ELR (cell line): ENCODE results near the gene TUBGCP5.

ENCODE experiments used
- DNase-seq: peaks from one replicate; pipeline ENCODE4 v3.0.0-alpha.2; 2015; ENCODE audit warnings: low read depth

TUBGCP5 gene

DNA sequence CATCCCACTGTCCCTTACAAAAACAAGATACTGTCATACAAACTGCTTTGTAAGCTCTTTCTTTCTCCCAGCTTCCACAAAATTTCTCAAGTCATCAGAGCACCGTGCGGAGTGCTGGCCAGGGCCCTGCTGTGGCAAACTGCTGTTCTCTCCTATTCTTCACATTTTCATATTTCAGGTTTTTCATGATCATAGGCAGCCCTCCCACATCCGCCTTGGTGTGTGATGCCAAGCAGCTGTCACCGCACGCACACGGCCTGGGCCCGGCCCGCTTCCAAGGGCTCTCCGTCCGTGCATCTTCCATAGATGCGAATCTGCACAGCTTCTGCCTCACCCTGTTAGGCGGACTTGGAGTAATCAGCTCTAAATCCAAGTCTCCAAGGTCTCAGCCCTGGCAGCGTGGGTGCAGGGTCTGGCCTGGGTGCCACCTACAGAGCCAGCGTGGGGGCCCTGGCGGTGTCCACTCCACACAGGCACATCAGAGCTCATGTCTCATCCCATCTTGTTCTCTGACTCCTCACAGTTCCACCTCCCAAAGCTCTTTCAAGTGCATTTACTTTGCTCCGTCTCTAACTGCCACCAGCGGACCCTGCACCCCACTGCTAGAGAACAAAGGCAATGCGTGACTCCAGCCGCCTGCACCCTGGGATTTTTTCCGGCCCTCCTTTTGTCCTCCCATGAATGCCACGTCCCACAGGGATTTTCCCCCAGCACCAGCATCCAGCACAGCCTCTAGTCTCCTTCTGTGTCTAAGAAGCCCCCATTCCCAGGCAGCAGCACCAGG lies 86.4 kb downstream of the TUBGCP5 start:
- no peak for DNase-seq

DNA sequence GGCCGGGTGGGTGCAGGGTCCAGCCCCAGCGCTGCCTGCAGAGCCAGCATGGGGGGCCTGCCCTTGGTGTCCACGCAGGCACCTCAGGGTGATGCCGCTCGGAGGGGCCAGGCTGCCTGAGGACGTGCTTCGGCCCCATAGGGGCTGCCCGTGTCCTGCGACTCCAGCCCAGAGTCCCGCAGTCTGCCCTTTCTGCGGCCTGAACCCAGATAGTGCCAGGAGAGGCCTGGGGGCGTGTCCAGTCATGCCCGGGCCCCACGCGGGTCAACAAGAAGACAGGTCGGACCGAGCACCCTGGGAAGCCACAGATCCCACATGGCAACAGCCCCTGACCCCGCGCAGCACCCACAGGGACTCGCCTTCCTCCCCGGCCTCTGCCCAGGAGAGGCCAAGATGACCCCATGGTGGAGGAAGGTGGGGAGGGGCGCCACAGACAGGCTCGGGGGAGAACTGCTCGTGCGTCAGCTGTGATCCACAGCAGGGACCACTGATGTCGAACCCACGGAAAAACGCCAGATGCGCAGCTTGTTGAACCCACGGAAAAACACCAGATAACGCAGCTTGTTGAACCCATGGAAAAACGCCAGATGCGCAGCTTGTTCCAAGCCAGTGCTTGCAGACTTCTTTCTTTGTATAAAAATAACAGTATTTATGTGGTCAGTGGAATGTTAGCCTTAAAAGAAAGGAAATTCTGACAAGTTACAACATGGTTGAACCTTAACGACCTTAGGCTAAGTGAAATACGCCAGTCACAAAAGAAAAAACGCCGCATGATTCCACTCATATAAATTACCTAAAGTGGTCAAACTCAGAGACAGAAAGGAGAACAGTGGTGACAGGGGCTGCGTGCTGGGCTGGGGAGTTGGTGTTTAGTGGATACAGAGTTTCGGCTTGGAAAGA lies 87.7 kb downstream of the TUBGCP5 start:
- no peak for DNase-seq

DNA sequence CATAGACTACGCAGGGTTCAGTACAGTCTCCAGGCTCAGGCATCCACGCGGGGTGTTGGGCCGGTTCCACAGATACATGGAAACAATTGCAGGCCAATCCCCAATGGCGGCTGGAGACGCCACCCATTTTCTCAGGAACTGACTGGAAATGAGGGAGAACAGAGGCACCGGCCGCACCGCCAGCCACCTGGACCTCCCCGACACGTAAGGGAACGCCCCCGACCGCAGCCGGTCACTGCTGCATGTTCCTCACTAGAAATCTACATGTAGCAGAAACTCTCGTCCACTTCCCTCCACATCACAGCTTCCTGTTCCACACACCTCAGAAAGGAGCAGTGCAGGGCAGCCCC lies 88.4 kb downstream of the TUBGCP5 start:
- DNase-seq: no peak

DNA sequence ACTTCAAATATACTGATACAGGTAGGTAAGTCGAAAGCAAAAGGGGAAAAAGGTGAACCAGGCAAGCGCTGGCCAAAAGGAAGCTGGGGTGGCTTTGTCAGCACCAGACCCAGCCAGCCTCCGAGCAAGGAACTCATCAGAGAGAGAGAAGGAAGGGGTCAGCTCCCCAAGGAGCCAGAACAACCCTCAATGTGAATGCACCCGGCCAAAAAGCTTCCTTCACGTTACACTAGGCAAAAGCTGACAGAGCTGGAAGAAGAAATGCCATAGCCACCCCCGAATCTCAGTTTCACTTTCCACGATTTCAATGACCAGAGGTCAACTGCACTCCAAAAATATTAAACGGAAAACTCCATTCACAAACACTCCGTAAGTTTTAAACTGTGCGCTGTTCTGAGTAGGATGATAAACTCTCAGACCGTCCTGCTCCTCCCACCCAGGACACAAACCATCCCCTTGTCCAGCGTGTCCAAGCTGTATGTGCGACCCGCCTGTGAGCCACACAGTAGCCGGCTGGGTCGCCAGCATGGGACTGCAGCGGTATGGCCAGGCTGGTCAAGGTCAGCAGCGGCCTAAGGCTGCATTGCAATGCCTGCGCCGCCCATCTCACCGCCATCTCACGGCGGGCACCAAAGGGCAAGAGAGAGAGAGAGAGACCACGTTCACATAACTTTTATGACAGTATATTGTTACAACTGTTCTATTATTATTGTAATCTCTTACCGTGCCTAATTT lies 88.9 kb downstream of the TUBGCP5 start:
- DNase-seq: no peak
